Epithelial cell of umbilical artery (primary cell): ENCODE results near the gene OXSR1. TPM values are rescaled to one million over a fixed set of nuclear protein-coding genes. Genes with fewer than 3 reads are reported as not detected.

Experiments used
- total RNA-seq: library from RNA; depleted of rRNA; stranded (reverse); fragments of >200 nt; gene quantifications from 2 replicates; pipeline ENCODE4 v1.2.3, GENCODE V29; 2014

Gene OXSR1
- 29.0 and 33.1 TPM in 2 replicates for total RNA-seq

GRCh38 chr3:38164952-38165721 lies at the start of gene OXSR1:
OXSR1 (plus strand) TSS chr3:38165537; CDS start chr3:38165877, 340 bp downstream.

GRCh38 chr3:38136777-38137614 lies 28.3 kb upstream of the OXSR1 start, which contains the start of gene ACAA1:
ACAA1 (minus strand) TSS chr3:38137127; CDS start chr3:38137035, 92 bp downstream.

GRCh38 chr3:38138349-38139190 lies 26.8 kb upstream of the OXSR1 start, which contains the start of gene MYD88:
MYD88 (plus strand) TSS chr3:38138661; CDS start chr3:38138701, 40 bp downstream.

GRCh38 chr3:38265604-38266307 lies 100.4 kb downstream of the OXSR1 start, which contains the start of gene SLC22A13:
SLC22A13 (plus strand) TSS chr3:38265812; CDS start chr3:38265861, 49 bp downstream.

GRCh38 chr3:38281895-38282686 lies 116.8 kb downstream of the OXSR1 start, which contains the start of gene SLC22A14:
SLC22A14 (plus strand) TSS chr3:38282294; CDS start chr3:38306027, 23,733 bp downstream.

Other genes with a start within 250 kb of the OXSR1 start
- 4.9 and 6.8 TPM in 2 replicates for gene VILL, start 174.8 kb upstream of the OXSR1 start, total RNA-seq
- gene PLCD1, start 135.9 kb upstream of the OXSR1 start, total RNA-seq: 11.6 and 19.5 TPM in 2 replicates
- not detected in 2 replicates for gene DLEC1, start 126.3 kb upstream of the OXSR1 start, total RNA-seq
- gene ACAA1, start 28.4 kb upstream of the OXSR1 start, total RNA-seq: 38.3 and 43.8 TPM in 2 replicates
- 17.2 and 19.8 TPM in 2 replicates for gene MYD88, start 26.9 kb upstream of the OXSR1 start, total RNA-seq
- not detected in 2 replicates for gene SLC22A13, start 100.3 kb downstream of the OXSR1 start, total RNA-seq
- gene SLC22A14, start 116.8 kb downstream of the OXSR1 start, total RNA-seq: not detected in 2 replicates
- 2.3 and 3.0 TPM in 2 replicates for gene XYLB, start 181.2 kb downstream of the OXSR1 start, total RNA-seq